Fibroblast of skin of abdomen (primary cell): ENCODE results near the gene PMS2.
A peak's percentile ranks its signal among the peaks of the same experiment; 100 is the strongest.
"Not testable (repeated sequence)": the region's sequence is repeated elsewhere in the genome, so short reads cannot be mapped to it uniquely, and the experiment has no call there.

Experiments
- DNase-seq: peaks from one replicate; pipeline ENCODE4 v3.0.0-alpha.2; 2013

PMS2 gene

DNA sequence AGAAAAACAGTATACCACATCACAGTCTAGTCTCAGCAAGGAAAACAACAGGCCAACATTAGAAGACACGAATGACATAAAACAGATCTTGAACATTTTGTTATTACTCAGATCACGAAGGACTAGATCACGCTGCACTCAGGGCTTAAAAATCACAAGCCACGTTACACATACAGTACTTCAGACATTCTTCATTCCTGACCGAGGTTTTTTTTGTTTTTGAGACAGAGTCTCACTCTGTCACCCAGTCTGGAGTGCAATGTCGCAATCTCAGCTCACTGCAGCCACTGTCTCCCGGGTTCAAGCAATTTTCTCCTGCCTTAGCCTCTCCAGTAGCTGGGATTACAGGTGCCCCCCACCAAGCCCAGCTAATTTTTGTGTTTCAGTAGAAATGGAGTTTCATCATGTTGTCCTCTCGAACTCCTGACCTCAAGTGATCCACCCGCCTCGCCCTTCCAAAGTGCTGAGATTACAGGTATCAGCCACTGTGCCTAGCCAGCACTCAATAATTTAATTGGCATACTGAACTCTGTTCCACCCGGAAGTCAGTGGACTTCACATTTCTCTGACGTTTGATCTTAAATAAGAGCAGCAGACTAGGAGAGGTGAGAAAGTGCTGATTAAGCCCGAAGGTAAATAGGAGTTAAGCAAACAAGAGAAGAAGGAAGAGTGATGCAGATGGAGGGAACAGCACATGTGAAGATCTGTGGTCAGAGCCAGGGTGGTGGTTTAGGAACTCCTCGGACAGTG lies 3.7 kb upstream of the PMS2 start:
- DNase-seq, result peak; percentile 19

- DNase-seq, result no peak
These were observed 2.7 kb upstream of the PMS2 start for GRCh38 chr7:6011541-6011940.

- DNase-seq, result not testable (repeated sequence)
These were observed 1.5 kb upstream of the PMS2 start for GRCh38 chr7:6010370-6010769.

GRCh38 chr7:6007835-6008590 lies 836 bp downstream of the PMS2 start:
- not testable (repeated sequence) for DNase-seq

DNA sequence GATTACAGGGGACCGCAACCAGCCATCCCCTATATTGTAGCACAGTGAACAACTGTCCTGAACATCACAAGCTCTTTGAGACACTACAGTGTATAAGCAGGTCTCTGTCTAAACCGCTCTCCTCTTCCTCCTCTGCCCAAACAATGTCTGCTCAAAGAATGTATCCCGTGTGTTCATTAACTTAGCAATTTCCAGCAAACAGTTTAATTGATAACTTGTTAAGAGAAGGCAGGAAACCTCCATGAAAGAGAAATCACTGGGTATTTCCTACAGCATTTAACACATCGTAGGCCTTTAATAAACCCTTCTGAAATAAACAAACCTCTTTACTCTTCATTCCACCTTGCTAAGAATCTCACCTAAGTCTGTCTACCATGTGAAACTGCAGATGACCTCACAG lies 1.5 kb downstream of the PMS2 start:
- DNase-seq, result no peak

DNA sequence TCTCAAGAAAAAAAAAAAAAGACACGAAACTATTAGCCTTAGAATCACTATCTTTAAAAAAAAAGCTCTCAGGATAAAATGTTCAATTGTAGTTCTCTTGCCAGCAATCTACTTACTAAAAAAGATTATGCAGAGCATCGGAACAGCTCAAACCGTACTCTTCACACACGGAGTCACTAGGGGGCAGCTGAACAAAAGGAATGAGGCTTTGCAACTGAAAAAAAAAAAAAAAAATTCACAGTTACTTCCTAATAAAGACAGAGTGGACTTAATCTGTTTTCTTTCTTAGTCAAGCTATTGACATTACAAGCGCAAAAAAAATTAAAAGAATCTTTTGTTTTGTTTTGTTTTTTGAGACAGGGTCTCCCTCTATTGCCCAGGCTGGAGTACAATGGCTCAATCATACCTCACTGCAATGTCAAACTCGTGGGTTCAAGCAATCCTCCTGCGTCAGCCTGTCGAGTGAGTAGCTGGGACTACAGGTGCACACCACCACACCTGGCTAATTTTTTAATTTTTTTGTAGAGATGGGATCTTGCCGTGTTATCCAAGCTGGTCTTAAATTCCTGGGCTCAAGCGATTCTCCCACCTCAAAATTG lies 11.5 kb downstream of the PMS2 start:
- DNase-seq, result peak; percentile 62

- DNase-seq, result not testable (repeated sequence)
These were observed 21.8 kb downstream of the PMS2 start for GRCh38 chr7:5987061-5987460.

GRCh38 chr7:5979680-5980314 lies 29.1 kb downstream of the PMS2 start:
- not testable (repeated sequence) for DNase-seq

DNA sequence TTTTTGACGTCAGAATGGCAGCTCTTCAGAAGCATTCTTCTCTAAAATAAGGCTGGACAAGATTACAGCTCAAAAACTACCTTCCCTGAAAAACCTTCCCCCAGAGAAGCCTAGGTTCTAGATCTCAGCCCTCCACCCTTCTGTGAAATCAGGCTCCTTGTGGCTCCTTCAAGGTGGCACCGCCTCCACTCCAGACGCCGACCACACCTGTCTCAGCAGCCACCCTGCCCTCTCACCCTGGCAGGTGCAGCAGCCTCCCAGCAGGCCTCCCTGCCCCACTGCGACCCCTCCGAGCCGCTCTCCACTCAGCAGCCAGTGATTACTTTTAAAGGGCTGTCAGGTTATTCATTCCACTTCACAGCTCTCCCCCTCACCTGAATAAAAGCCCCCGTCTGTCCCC lies 35.3 kb downstream of the PMS2 start:
- not testable (repeated sequence) for DNase-seq

GRCh38 chr7:5970347-5970911 lies 38.4 kb downstream of the PMS2 start, which contains the start of gene RSPH10B:
Gene RSPH10B, minus strand, starts transcription at chr7:5970689. Its CDS starts 3,573 bp downstream, at chr7:5967116.
- not testable (repeated sequence) for DNase-seq

GRCh38 chr7:5963810-5964209 lies 45.0 kb downstream of the PMS2 start:
- DNase-seq, result not testable (repeated sequence)

- not testable (repeated sequence) for DNase-seq
These were observed 45.6 kb downstream of the PMS2 start for GRCh38 chr7:5963205-5963604.

DNA sequence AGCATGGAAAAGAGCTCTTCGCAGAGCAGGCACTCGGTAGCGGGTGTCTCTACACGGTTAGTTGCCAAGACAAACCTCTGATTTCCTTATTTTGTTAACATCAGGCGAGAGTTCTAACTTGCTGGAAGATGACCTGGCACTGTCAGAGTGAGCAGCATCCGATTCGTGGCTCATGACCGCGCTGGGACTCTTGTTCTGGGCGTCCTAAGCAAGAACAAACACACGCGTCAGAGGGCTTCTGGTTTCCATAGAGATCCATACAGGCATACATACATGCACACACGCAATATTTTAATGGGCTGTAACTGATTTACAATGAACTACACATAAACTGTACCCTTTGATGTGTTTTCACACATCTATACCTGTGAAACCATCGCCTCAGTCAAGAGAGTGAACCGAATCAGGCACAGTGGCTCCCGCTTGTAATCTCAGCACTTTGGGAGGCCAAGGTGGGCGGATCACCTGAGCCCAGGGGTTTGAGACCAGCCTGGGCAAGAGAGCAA lies 73.9 kb downstream of the PMS2 start:
- not testable (repeated sequence) for DNase-seq

GRCh38 chr7:5931905-5932644 lies 76.8 kb downstream of the PMS2 start:
- not testable (repeated sequence) for DNase-seq

GRCh38 chr7:5931250-5931649 lies 77.6 kb downstream of the PMS2 start:
- DNase-seq, result not testable (repeated sequence)

DNA sequence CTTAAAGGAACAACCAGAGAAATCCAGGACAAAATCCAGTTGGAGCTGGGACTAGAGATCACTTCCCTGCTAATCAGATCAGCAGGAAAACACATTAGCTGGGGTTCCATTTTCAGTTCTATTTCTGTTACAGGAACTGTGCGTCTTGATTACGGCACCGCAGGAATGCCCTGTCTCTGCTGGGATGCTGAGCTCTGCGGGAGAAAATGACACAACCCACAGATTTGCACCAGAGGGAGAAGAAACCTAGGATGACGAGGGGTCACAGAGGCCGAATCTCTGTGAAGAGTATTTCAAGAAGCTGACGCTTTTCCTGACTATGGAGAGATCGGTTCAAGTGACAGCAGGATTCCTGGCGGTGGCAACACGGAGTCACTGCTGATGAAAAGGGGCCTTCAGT lies 78.6 kb downstream of the PMS2 start:
- DNase-seq, result not testable (repeated sequence)

DNA sequence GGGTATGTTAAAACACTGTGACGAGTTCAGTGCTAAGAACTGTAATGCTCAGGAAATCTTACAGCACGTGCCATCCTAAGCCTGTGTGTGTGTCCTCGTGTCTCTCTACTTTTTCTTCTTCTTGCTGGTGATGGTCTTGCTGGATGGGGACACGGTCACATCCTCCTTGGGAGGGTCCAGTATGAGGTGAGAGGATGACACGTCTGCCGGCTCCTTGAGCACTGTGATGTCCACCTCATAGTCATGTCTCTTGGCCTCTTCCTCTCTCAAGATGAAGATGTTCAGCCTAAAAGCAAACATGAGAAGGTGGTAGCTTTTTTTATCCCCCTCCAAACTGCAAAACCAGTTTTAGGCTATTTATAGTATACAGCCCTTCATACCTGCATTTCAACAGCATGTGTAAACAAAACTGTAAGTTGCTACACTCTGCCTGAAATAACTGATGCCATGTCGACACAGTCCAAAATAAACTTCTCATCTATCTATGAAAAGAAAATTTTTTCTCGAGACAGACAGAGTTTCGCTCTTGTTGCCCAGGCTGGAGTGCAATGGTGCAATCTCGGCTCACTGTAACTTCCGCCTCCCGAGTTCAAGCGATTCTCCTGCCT lies 82.5 kb downstream of the PMS2 start:
- DNase-seq, result not testable (repeated sequence)

DNA sequence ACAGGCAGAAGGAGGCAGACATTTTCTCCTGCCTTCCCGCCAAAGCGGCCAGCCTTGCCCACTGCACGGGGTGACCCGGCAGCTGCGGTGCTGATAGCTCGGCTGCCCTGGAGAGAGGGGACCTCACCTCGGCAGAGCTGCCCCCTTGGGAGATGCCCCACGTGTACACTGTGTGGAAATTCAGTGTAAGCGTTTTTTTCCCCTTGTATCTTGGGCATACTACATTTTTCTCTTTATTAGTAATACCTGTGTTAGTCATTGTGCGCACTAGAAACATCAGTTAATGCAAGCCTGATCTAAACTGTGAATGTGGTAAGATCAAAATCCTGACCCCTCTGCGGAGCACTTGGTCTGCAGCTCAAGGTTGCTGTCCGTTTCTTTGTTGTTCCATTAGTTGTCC lies 84.2 kb downstream of the PMS2 start:
- not testable (repeated sequence) for DNase-seq

DNA sequence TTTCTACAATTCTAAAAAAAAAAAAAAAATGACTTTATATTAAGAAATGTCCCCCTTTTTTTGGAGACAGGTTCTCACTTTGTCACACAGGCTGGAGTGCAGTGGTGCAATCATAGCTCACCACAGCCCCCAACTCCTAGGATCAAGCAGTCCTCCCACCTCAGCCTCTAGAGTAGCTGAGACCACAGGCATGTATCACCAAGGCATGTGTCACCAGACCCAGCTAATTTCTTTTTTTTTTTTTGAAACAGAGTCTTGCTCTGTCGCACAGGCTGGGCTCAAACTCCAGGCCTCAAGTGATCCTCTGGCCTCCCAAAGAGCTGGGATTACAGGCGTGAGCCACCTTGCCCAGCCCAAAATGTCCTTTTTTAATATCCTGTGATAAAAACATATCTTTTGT lies 84.7 kb downstream of the PMS2 start:
- not testable (repeated sequence) for DNase-seq
